ENCODE measurements around the gene PC.

The PC gene

DNA sequence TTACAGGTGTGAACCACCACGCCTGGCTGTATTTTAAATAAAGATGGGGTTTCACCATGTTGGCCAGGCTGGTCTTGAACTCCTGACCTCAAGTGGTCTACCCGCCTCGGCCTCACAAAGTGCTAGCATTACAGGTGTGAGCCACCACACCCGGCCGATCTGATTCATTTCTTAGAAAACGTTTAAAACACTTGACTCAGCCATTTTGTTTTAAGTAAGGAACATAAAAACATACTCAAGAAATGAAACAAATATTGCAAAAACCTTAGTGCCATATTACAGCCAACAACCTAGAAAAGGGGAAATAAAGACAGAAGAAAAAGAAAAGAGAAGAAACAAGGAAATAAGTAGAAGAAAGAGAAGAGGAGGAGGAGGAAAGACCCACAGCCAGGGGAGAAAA, 84.0 kb downstream of the PC start:
- TF ChIP-seq, protein P1, sequence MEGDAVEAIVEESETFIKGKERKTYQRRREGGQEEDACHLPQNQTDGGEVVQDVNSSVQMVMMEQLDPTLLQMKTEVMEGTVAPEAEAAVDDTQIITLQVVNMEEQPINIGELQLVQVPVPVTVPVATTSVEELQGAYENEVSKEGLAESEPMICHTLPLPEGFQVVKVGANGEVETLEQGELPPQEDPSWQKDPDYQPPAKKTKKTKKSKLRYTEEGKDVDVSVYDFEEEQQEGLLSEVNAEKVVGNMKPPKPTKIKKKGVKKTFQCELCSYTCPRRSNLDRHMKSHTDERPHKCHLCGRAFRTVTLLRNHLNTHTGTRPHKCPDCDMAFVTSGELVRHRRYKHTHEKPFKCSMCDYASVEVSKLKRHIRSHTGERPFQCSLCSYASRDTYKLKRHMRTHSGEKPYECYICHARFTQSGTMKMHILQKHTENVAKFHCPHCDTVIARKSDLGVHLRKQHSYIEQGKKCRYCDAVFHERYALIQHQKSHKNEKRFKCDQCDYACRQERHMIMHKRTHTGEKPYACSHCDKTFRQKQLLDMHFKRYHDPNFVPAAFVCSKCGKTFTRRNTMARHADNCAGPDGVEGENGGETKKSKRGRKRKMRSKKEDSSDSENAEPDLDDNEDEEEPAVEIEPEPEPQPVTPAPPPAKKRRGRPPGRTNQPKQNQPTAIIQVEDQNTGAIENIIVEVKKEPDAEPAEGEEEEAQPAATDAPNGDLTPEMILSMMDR (conservative IDR thresholded peaks at IDR 0.05) = no peak
- H3K27ac ChIP-seq = no peak overlapping the region

DNA sequence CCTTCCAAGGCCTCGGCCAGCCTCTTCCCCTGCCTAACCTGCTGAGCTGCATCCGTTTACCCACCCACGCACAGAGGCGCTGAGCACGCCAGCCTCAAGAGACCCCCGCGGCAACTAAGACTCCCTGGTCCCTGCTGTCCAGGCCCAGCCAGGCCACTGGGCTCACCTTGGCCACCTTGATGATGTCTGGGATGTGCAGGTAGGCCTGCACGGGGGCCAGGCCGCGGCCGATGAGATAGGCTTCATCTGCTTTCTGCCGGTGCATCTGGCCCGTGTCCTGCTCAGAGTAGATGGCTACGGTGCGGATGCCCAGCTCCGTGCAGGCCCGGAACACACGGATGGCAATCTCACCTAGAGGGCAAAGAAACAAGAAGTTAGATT, 86.7 kb downstream of the PC start:
- H3K27ac ChIP-seq = no peak overlapping the region
- TF ChIP-seq, protein P1 (conservative IDR thresholded peaks at IDR 0.05) = no peak

DNA sequence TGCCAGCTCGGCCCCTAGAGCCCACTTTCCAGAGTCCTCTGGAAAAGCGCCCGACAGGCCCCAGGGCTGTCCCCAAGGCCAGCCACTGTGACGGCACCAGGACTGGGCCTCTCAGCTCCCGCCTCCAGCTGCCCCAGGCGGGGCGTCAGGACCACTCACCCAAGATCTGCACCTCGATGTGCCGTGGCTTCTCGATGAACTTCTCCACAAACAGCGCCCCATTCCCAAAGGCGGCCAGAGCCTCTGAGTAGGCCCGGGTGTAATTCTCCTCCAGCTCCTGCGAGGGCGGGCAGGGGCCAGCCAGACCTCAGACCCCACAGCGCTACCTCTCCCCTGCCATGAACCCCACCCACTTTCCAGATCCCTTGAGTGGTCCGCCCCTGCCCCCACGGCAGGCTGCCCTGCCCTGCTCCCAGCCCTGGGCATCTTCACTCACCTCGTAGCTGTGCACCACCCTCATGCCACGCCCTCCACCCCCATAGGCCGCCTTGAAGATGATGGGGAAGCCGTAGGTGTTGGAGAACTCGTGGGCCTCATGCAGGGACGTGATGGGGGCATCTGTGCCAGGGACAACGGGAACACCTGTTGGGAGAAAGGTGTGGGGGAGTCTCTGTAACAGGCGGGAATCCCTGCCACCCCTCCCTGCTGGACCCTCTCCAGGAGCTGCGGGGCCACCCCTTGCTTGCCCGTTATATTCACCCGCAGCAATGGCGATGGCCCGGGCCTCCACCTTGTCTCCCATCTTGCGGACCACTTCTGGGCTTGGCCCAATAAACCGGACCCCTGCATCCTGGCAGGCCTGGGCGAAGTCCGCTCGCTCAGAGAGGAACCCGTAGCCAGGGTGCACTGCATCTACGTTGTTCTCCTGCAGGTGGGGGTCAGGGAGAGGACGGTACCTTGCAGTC, 87.3 kb downstream of the PC start:
- TF ChIP-seq, protein P1 (conservative IDR thresholded peaks at IDR 0.05) = no peak

DNA sequence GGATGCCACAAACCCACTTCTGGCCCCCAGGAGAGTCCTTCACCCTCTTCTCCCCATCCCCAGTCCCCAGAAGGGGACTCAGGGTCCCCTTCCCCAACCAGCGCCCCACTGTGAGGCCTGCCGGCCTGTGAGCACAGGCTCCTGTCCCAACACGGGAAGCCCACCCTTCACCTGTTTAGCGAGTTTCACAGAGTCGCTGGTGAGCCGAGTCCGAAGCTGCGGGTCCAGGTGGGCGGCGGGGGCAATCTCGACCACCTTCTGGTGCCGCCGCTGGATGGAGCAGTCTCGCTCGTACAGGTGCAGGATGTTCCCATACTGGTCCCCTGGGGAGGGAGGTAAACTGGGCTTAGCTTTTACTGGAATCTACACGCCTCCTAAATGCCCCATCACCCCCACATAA, 88.1 kb downstream of the PC start:
- TF ChIP-seq, protein P1 (conservative IDR thresholded peaks at IDR 0.05) = no peak
- H3K27ac ChIP-seq = no peak overlapping the region

More for the DNA sequence above, 87.3 kb downstream of the PC start:
- no peak overlapping the region for H3K27ac ChIP-seq

DNA sequence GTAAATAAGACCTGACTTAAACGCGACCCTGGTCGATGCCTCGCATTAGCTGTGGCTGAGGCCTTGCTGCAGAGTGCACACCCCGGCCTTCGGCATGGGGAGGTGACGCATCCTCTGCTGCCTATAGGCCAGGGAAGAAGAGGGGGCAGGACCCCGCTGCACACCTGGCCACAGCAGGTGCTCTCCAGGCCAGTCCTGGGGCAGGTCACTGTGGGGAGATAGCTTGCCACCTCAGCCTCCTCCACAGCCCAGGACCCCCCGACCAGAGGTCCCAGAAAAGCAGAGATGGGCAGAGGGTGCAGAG, 88.7 kb downstream of the PC start:
- no peak overlapping the region for H3K27ac ChIP-seq
- TF ChIP-seq, protein P1 (conservative IDR thresholded peaks at IDR 0.05) = no peak

DNA sequence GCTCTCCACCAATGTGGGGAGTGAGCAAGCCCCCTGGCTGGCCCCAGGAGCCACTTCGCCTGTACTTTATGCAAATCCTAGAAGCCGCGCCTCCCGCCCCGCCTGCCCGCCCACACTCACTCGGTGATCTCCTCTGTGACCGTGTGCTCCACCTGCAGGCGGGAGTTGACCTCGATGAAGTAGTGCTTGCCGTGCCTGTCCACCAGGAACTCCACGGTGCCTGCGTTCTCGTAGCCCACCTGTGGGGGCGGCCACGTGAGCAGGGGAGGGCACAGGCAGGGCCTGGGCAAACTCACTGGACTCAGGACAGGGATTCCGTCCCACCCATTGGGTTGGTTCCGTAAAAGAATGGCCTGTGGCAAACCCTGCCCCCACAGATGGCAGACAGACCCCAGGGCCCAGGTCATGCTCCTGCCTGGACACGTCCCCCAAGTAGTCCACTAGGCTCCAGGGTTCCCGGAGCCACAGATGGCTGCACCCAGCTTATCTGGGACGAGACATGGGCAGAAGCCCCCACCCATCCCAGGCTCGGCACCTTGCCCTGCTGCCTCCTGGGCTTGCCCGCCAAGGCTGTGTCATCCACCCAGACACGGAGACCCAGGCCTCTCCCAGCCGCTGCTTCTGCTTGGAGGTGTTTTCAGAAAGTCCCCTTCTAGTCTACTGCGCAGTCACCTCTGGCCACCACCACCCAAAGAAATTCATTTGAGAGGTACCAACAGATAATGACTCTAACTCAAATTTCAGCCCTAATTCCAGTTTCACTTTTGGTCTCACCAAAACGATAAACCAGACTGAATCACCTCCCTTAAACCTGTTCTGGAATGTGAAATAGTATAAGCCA, 89.2 kb downstream of the PC start:
- TF ChIP-seq, protein P1 (conservative IDR thresholded peaks at IDR 0.05) = peak; percentile 61
- no peak overlapping the region for H3K27ac ChIP-seq

DNA sequence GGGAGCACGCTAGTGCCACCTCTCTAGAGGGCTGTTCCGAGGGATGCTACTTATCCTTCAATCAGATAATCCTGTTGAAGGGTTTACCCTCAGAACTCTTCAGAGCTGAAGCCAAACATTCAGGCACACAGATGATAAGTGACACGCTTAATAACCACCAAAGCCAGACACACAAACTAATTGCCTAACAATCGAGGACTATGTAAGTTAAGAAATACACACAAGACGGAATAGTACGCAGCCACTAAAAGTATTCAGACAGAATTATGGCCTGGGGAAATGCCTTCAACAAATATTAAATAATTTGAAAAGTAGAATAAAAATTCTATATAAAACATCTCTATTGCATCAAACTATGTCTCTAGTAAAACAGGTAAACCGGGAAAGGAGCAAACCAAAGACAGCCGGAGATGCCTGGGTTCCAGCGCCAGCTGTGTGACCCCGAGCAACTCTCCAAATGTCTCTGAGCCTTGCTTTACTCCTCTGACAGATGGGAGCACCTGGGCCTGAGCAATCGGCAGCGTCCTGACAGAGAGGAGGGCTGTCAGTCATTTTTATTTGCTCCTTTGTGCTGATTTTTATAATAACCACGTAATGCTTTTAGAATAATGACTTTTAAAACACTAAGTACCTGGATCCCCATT, 90.0 kb downstream of the PC start:
- no peak overlapping the region for H3K27ac ChIP-seq
- TF ChIP-seq, protein P1 (conservative IDR thresholded peaks at IDR 0.05) = no peak

All from VCaP (cell line).